ENCODE results near the gene ZC3H7B.

- TF ChIP-seq CTCF (IDR thresholded peaks at IDR 0.05) (no peak), POLR2A (IDR thresholded peaks at IDR 0.05) (no peak), POLR2AphosphoS5 (IDR thresholded peaks at IDR 0.05; ENCODE audit: insufficient read depth in 1 of 2, low read depth in 1 of 2) (no peak)
Observed at GRCh38 chr22:41284465-41284864, 16.9 kb upstream of the ZC3H7B start.
